Left cardiac atrium (tissue), 4 donors: Measurements from ENCODE around the gene SSBP2. TPM values are rescaled to one million over a fixed set of nuclear protein-coding genes. Genes with fewer than 3 reads are reported as not detected.

Experiments
- ATAC-seq, 2 donors: fragments of 200-7000 bp; cut with Tn5 transposase; one replicate each; pipeline ENCODE4 v1.9.1; 2020; ENCODE audit warnings: mild to moderate bottlenecking in 2 of 2, moderate library complexity in 2 of 2
- DNase-seq: peaks from one replicate; pipeline ENCODE4 v3.0.0-alpha.2; 2020
- intact Hi-C, 2 donors: fragments of 100-400 bp; cut with DNase I; formaldehyde crosslinking; loops; one replicate each; pipeline versions ENCODE4 v1.14.1 to v1.15.1; 2022 to 2023
- total RNA-seq, 2 donors: library from RNA; stranded (reverse); fragmentation: NEBNext Ultra II Directional; extraction: Animal tissue kit (Norgen Biotek cat#: 25700); gene quantifications; one replicate each; pipeline ENCODE4 v1.2.1, GENCODE V29; 2021
- donor health status: DM: no; HTN: yes; CAD: no.
- donor health status: DM: no; HTN: yes; CAD: no; lungs with severe emphysema.
- donor health status: DM: yes; HTN: yes; CAD: no.
- donor health status: Dilated cardiomyopathy.

Gene SSBP2
- total RNA-seq, 2 donors from 2014 or later: 37.7 to 46.9 TPM

DNA sequence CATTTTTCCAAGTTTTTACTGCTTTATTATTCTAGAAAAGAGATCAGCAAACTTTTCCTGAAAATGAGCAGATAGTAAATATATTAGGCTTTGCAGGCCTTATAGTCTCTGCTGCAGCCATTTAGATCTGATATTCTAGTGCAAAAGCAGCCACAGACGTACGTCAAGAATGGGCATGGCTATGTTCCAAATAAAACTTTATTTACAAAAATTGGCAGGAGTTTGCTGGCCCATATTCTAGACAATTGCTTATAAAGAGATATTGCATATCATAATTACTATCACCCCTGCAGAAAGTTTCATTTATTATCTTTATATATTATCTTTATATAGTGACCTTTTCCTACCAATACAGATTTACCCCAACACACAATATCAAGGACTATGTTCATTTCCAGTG lies 195.0 kb downstream of the SSBP2 start:
- intact Hi-C loops: no loop called here
- DNase-seq (no peak), ATAC-seq (no peak)

- intact Hi-C loops: no loop called here
- ATAC-seq (no peak), DNase-seq (no peak)
Measured at GRCh38 chr5:81554647-81555046, 196.2 kb downstream of the SSBP2 start.

GRCh38 chr5:81553567-81554212 lies 197.2 kb downstream of the SSBP2 start:
- DNase-seq: no peak
- intact Hi-C loops: no loop called here
- ATAC-seq: no peak

- ATAC-seq (no peak), DNase-seq (no peak)
- intact Hi-C loops: no loop called here
Measured at GRCh38 chr5:81552852-81553566, 197.9 kb downstream of the SSBP2 start.

DNA sequence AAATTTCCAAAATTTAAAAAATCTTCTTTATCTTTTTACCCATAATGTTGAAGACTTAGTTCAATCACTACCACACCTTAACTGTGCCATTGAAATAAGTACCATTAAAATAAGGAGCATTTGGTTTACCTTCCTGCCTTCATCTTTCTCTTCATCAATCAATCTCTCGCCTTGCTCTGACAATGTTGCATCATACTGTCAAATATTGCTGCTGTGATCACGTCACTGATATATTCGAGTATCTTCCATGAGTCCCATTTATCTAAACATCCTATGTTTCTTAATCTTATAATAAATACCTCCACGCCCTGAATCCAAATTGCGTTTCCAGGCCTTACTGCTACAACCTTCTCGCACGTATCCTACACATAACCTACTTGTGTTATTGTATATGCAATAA lies 201.8 kb downstream of the SSBP2 start:
- no peak for DNase-seq
- ATAC-seq: no peak
- intact Hi-C loops: no loop called here

DNA sequence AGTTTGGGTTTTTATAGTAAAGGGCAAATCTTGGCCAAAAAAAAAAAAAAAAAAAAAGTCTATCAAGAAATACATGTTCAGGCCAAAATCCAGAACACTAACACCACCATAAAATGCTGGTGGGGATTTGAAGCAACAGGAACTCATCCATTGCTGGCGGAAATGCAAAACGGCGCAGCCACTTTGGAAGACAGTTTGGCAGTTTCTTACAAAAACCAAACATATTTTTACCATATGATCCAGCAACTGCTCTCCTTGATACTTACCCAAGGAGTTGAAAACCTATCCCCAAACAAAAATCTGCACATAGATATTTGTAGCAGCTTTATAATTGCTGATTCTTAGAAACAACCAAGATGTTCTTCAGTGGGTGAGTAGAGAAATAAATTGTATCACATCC lies 203.9 kb downstream of the SSBP2 start:
- DNase-seq: no peak
- intact Hi-C loops: no loop called here
- no peak for ATAC-seq

DNA sequence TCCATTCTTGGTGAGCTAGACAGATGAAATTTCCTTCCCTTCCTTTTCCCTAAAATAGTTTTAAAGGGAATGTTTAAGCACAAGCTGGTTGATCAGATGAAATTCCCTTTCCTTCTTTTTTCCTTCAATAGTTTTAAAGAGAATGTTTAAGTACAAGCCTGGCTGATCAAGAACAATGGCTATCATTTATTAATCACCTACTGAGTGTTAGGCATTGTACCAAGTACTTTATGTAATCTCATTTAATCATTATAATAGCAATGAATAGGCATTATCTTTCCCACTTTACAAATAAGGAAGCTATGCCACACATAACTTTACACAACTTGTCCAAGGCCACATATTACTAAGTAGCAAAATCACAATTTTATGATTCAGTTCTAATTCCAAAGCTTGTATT lies 205.0 kb downstream of the SSBP2 start:
- no peak for ATAC-seq
- intact Hi-C loops: no loop called here
- DNase-seq: no peak

DNA sequence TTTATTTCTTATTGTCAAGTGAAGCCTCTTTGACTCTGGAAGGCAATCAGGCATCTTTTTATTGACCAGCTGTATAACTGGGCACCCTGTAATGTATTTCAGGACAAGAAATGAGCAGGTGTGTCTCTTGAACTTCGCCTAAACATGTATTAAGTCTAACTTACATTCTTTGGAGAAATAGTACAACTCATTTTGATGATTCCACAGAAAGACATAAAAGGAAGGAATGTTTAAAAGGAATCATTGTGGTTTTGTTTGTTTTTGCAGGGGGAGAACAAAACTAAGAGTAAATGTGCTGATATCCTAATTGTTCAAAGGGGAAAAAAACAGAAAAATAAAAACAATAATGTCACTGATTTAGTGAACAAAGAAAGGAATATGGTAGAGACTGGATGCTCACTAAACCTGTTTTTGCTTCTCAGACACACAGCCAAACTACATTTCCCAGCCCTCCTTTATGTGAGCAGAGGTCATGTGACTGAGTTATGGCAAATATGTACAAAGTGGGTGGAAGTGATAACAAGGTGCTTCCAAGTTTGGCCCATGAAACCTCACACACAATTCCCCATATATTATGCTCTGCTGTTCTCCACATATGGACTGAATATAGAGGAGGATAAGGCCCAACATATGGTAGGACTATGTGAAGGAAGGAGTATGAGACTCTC lies 206.4 kb downstream of the SSBP2 start:
- DNase-seq: no peak
- intact Hi-C loops: no loop called here
- no peak for ATAC-seq

DNA sequence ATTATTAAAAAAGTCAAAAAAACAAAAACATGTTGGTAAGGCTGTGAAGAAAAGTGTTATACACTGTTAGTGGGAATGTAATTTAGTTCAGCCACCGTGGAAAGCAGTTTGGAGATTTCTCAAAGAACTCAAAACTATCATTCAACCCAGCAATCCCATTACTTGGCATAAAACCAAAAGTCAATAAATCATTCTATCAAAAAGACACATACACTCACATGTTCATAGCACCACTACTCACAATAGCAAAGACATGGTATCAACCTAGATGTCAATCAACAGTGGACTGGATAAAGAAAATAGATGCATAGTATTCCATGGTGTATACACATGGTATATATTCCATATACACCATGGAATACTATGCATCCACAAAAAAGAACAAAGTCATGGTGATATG lies 208.7 kb downstream of the SSBP2 start:
- ATAC-seq (no peak), DNase-seq (no peak)
- intact Hi-C loops: no loop called here

GRCh38 chr5:81537905-81538547 lies 212.9 kb downstream of the SSBP2 start:
- intact Hi-C loops: no loop called here
- ATAC-seq: no peak

DNA sequence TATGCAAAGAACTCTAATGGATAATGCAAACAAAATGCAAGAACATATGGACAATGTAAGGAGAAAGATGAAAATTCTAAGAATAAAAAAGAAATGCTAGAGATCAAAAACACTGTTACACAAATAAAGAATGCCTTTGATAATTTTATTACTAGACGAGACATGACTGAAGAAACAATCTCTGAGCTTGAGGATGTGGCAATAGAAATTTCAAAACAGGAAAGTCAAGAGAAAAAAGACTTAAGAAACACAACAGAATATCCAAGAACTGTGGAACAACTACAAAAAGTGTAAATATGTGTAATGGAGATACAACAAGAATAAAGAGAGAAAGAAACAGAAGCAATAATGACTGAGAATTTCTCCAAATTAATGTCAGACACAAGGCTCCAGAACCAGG lies 216.5 kb downstream of the SSBP2 start:
- DNase-seq: no peak
- ATAC-seq: no peak
- intact Hi-C loops: no loop called here

More at GRCh38 chr5:81537905-81538547, 212.9 kb downstream of the SSBP2 start:
- DNase-seq: no peak

GRCh38 chr5:81533629-81534405 lies 217.1 kb downstream of the SSBP2 start:
- intact Hi-C loops: no loop called here
- ATAC-seq (peak in 1 of 2 donors; percentile 31), DNase-seq (no peak)

DNA sequence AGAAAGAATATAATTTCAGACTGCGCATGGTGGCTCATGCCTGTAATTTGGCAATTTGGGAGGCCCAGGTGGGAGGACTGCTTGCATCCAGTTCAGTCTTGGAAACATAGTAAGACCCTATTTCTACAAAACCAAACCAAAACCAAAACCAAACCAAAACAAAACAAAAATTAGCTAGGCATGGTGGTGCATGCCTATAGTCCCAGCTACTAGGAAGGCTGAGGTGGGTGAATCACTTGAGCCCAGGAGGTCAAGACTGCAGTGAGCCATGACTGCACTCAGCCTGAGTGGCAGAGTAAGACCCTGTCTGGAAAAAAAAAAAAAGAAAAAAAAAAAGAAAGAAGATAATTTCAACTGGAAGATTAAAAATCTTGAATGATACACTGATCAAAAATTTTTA lies 220.0 kb downstream of the SSBP2 start:
- no peak for ATAC-seq
- intact Hi-C loops: no loop called here
- DNase-seq: no peak

DNA sequence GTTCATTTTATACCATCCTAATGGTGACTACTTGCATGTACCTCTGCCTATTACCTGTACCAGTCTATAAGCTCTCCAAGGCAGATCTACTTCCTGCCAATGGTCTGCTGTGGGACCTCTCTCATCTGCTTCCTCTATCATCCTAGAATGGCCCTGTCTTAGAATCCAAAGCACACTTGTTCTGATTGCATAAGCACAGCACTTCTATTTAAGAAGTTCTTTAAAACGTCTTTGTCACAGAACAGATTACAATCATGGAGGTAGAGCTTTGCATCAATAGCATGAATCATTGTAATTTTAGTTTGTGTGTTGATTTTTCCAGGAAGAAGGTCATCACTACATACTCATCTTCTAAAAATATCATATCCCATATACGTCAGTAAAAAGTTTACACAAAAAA lies 225.2 kb downstream of the SSBP2 start:
- no peak for DNase-seq
- intact Hi-C loops: no loop called here
- no peak for ATAC-seq

DNA sequence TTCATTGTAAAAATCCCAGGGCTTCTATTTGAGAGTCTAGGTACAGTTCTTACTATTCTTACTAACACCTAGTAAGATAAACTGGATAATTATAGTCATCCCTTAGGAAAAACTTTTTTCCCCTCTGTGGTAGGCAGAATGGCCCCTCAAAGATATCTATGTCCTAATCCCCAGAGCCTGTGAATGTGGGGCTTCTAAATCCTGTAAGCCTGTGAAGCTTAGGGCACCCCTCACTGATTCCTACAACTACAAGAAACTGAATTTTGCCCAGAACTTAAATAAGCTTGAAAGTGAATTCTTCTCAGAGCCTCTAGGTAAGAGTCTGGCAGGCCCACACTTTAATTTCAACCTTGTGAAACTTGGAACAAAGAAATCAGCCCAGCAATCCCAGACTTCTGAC lies 226.9 kb downstream of the SSBP2 start:
- intact Hi-C loops: no loop called here
- ATAC-seq: no peak
- no peak for DNase-seq

- ATAC-seq: no peak
Measured at GRCh38 chr5:81522571-81522970, 228.3 kb downstream of the SSBP2 start.

DNA sequence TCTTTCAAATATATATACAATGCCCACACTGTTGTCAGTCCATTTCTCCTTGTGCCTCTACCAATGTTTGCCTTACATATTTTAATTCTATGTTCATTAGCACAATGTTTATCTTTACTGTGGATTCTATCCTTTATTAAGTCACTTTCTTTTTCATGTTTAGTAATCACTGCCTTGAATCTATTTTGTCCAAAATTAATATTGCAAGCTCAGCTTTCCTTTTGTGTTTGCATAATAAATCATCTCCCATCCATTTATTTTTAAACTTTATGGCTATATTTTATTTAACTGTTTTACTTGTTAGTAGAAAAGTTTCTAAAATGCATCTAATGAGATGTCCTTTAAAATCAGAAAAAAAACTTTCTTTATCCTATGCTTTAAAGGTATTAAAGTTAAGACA lies 230.1 kb downstream of the SSBP2 start:
- no peak for ATAC-seq
- intact Hi-C loops: no loop called here
- DNase-seq: no peak

More at GRCh38 chr5:81522571-81522970, 228.3 kb downstream of the SSBP2 start:
- DNase-seq: no peak
- intact Hi-C loops: no loop called here

- ATAC-seq (no peak), DNase-seq (no peak)
- intact Hi-C loops: loop anchor here in 1 of 2 donors (10.0 kb wide), 1 partner anchor 225 kb away; no protein-coding TSS in a partner anchor
Measured at GRCh38 chr5:81519217-81519905, 231.5 kb downstream of the SSBP2 start.

DNA sequence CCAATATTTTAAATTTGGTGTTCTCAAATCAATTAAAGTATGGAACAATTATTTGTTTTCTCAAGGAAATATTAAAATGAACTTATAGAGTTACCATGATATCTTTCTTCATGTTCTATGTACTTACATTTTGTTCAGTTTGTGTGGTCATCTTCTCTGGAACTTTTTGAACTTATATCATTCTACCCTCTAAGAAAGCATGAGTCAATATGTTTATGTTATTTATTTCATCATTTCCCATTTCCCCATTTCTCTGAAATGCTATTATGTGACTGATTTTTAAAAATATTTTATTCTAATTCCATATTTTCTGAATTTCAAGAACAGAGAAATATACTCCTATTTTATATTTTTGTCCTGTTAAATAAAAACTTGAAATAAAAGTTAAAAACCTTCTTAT lies 233.4 kb downstream of the SSBP2 start:
- ATAC-seq (no peak), DNase-seq (no peak)
- intact Hi-C loops: loop anchor here in 1 of 2 donors (10.0 kb wide), 1 partner anchor 227 kb away; no protein-coding TSS in a partner anchor
